Breast epithelium (tissue), 4 donors: ENCODE measurements around the gene RNF223. TPM values are rescaled to one million over a fixed set of nuclear protein-coding genes. Genes with fewer than 3 reads are reported as not detected.
A peak's percentile ranks its signal among the peaks of the same experiment; 100 is the strongest.

Source experiments
- DNase-seq, 2 donors: peaks; one replicate each; pipeline ENCODE4 v3.0.0-alpha.2; 2019; ENCODE audit warnings: low spot score in 2 of 2
- H3K27ac ChIP-seq, 2 donors: fragments of 200-600 bp; sonication (generic) in 1 of 2; one replicate each; pipeline ENCODE4 v1.5.1; 2016 to 2019; ENCODE audit warnings: mild to moderate bottlenecking in 1 of 2
- H3K27me3 ChIP-seq, 2 donors: fragments of 200-600 bp; sonication (generic) in 1 of 2; one replicate each; pipeline versions ENCODE4 v1.5.1 to v1.6.0; 2017 to 2019; ENCODE audit warnings: control low read depth in 1 of 2, mild to moderate bottlenecking in 1 of 2
- H3K36me3 ChIP-seq: fragments of 200-600 bp; one replicate; pipeline ENCODE4 v1.5.1; 2019
- H3K4me1 ChIP-seq, 2 donors: fragments of 200-600 bp; sonication (generic); one replicate each; pipeline ENCODE4 v1.5.1; 2016 to 2019; ENCODE audit warnings: control low read depth in 1 of 2
- H3K4me3 ChIP-seq, 3 donors: fragments of 200-600 bp; sonication (generic); 1 replicate in 2 of 3; 2 replicates in 1 of 3; pipeline ENCODE4 v1.5.1; 2016 to 2019; ENCODE audit warnings: mild to moderate bottlenecking in 3 of 3, moderate library complexity in 2 of 3
- H3K9me3 ChIP-seq, 2 donors: fragments of 200-600 bp; sonication (generic) in 1 of 2; one replicate each; pipeline ENCODE4 v1.5.1; 2016 to 2019; ENCODE audit warnings: control low read depth in 1 of 2
- POLR2A ChIP-seq: fragments of 450-650 bp; IDR thresholded peaks from one replicate; pipeline ENCODE4 v1.6.1; 2016; ENCODE audit warnings: antibody characterized with exemption, mild to moderate bottlenecking, moderate library complexity
- POLR2AphosphoS5 ChIP-seq, 3 donors: sonication (generic); formaldehyde crosslinking; IDR thresholded peaks; one replicate each; pipeline ENCODE4 v1.6.1; 2017; ENCODE audit warnings: antibody characterized with exemption in 3 of 3
- intact Hi-C: fragments of 100-400 bp; cut with DNase I; formaldehyde crosslinking; loops from one replicate; pipeline ENCODE4 v1.15.1; 2023; ENCODE audit warnings: low total_unique reads
- total RNA-seq, 3 donors: library from RNA; depleted of rRNA; stranded (reverse); fragments of >200 nt; gene quantifications; one replicate each; pipeline ENCODE4 v1.1.0, GENCODE V29; 2016
- TF ChIP-seq, protein P1 (sequence below), 3 donors: fragments of 450-650 bp; IDR thresholded peaks; one replicate each; pipeline ENCODE4 v1.5.1; 2016 to 2017; ENCODE audit warnings: antibody characterized with exemption in 3 of 3, mild to moderate bottlenecking in 3 of 3, moderate library complexity in 3 of 3

RNF223 gene
- total RNA-seq, 3 donors from 2014 or later, result 0.33 to 2.8 TPM; not detected in 1

DNA sequence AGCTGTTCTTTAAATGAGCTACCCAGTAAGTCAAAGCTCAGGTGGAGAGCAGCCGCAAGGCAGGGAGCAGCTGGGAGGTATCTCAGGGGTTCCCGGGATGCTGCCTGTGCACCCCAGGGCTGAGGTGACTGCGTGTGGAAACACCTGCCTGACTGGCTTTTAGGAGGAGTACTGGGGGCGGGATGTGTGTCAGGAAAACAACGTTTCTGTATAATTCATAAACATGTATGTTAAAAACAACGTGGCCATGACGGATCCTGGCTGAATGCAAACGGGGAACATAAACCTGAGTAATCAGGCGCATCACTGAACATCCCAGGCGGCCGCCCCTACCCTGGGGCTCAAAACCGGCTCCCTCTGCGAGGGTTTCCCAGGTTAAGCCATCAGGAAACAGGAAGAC is 40.3 kb upstream of the RNF223 start:
- Histone ChIP-seq H3K9me3 (peaks cover 8% of the 10 kb centered on the region in 2 donors), H3K27me3 (no peaks in the 10 kb centered on the region), H3K4me3 (no peak overlapping the region), H3K36me3 (no peaks in the 10 kb centered on the region), H3K4me1 (peaks cover 0 to 2% of the 10 kb centered on the region in 2 donors), H3K27ac (no peak overlapping the region)
- intact Hi-C loops, result no loop called here
- no peak for TF ChIP-seq POLR2A
- TF ChIP-seq, protein P1, sequence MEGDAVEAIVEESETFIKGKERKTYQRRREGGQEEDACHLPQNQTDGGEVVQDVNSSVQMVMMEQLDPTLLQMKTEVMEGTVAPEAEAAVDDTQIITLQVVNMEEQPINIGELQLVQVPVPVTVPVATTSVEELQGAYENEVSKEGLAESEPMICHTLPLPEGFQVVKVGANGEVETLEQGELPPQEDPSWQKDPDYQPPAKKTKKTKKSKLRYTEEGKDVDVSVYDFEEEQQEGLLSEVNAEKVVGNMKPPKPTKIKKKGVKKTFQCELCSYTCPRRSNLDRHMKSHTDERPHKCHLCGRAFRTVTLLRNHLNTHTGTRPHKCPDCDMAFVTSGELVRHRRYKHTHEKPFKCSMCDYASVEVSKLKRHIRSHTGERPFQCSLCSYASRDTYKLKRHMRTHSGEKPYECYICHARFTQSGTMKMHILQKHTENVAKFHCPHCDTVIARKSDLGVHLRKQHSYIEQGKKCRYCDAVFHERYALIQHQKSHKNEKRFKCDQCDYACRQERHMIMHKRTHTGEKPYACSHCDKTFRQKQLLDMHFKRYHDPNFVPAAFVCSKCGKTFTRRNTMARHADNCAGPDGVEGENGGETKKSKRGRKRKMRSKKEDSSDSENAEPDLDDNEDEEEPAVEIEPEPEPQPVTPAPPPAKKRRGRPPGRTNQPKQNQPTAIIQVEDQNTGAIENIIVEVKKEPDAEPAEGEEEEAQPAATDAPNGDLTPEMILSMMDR (IDR thresholded peaks at IDR 0.05), result no peak
- TF ChIP-seq POLR2AphosphoS5 (IDR thresholded peaks at IDR 0.05), result no peak
- DNase-seq, result peak in 1 of 2 donors; percentile 41

DNA sequence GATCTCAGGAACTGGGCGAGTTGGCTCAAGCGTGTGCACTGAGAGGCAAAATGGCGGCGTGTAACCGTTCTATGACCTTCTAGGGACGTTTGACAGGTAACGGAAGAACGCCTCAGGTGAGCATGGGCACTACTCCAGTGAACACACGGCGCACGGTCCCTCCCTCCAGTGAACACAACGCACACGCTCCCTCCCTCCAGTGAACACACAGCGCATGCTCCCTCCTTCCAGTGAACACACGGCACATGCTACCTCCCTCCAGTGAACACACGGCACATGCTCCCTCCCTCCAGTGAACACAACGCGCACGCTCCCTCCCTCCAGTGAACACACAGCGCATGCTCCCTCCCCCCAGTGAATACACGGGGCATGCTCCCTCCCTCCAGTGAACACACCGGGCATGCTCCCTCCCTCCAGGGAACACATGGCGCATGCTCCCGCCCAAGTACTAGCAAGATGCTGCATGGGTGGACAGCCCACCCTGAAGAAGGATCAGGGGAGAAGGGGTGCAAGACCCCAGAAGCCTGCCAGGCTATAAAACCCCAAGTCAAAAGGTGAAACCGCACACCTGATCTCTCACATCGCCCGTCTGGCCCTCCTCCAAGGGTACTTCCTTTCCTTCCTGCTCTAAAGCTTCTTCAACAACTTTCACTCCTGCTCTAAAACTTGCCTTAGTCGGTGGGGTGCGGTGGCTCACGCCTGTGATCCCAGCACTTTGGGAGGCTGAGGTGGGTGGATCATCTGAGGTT is 38.3 kb upstream of the RNF223 start:
- Histone ChIP-seq H3K4me1 (peaks cover 0 to 2% of the 10 kb centered on the region in 2 donors), H3K27me3 (no peaks in the 10 kb centered on the region), H3K4me3 (no peak overlapping the region), H3K9me3 (peaks cover 8% of the 10 kb centered on the region in 2 donors), H3K27ac (no peak overlapping the region), H3K36me3 (no peaks in the 10 kb centered on the region)
- intact Hi-C loops, result no loop called here
- DNase-seq, result peak in 1 of 2 donors; percentile 24
- TF ChIP-seq POLR2A (no peak), POLR2AphosphoS5 (IDR thresholded peaks at IDR 0.05) (no peak)
- TF ChIP-seq, protein P1 (IDR thresholded peaks at IDR 0.05), result no peak

DNA sequence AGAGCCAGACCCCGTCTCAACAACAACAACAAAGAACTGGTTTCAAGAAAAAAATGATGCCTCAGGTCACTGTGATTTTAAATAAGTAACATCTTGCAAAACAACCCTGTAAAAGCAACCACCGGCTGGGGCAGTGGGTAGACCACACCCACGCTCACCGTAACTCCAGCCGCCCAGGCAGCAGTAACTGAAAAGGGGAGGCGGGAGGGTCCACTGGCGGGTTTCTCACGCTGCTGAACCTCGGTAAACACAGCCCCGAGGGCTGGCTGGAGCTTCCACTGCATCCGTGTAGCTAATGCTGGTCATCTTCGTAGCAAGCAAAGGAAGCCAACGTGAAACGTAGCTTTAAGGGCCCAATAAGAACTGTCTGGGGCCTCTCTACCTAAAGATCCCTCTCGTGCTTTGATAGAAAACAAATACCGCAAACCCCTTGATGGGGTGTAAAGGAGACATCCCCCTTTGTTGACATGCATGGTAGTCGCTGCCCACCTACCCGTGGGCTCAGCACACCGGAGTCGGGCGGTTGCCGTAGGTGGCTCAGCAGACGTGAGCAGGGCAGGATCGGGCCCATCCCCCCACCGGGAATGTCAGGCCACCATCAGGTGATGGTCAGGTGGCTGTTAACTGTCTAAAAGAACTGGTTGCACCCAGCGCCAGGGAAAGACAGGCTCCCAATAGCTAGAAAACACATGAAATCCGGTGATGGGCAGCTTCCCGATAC is 37.6 kb upstream of the RNF223 start:
- intact Hi-C loops, result no loop called here
- Histone ChIP-seq H3K4me3 (no peak overlapping the region), H3K27ac (no peak overlapping the region), H3K9me3 (peaks cover 8 to 10% of the 10 kb centered on the region in 2 donors), H3K36me3 (no peaks in the 10 kb centered on the region), H3K4me1 (peaks cover 0 to 2% of the 10 kb centered on the region in 2 donors), H3K27me3 (no peaks in the 10 kb centered on the region)
- TF ChIP-seq POLR2A, result no peak
- no peak for TF ChIP-seq POLR2AphosphoS5 (IDR thresholded peaks at IDR 0.05)
- TF ChIP-seq, protein P1 (IDR thresholded peaks at IDR 0.05), result no peak
- peak in 1 of 2 donors; percentile 27 for DNase-seq

DNA sequence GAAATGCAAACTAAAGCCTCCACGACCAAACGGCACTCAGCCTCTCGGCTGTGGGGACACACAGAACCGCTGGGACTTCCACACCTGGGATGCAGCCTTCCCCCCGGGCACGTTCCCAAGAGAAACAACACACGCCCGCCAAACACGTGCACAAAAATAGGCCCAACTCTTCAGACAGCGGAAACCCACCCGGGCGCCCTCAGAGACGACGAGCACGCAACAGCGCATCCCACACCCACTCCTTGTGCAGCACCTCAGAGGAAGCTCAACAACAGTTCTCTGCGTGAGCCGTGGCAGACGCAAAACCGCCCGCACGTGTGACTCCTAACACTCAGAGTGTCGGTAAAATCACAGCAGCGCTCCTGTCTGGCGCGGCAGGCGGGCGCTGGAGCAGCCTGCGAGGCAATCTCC is 36.5 kb upstream of the RNF223 start:
- Histone ChIP-seq H3K4me1 (no peaks in the 10 kb centered on the region), H3K27ac (no peak overlapping the region), H3K9me3 (peaks cover 8 to 12% of the 10 kb centered on the region in 2 donors), H3K4me3 (no peak overlapping the region), H3K27me3 (no peaks in the 10 kb centered on the region), H3K36me3 (no peaks in the 10 kb centered on the region)
- intact Hi-C loops, result no loop called here
- TF ChIP-seq, protein P1 (IDR thresholded peaks at IDR 0.05), result no peak
- TF ChIP-seq POLR2A (no peak), POLR2AphosphoS5 (IDR thresholded peaks at IDR 0.05) (no peak)
- no peak for DNase-seq

DNA sequence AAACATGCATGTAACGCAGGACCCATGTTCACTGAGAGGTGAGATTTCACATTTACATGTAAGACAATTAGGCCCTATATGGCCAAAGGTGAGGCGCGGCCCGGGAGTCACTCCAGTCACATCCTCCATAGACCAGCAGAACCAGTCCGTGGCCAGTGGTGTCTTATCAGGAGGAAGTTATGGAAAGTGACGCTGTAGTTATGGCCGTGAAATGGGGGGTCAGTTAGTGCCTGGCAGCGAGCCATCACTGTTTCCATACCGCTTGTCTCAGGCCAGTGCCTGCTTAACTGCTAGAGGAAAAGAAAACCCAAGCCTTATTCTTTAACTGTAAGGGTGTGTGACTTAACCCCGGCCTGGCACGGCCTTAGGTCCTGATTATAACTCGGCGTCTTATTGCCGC is 35.6 kb upstream of the RNF223 start:
- intact Hi-C loops, result no loop called here
- no peak overlapping the region for H3K27ac ChIP-seq
- H3K9me3 ChIP-seq, result peaks cover 8 to 12% of the 10 kb centered on the region in 2 donors
- no peak for DNase-seq
- no peaks in the 10 kb centered on the region for H3K36me3 ChIP-seq
- H3K4me3 ChIP-seq, result no peak overlapping the region
- H3K4me1 ChIP-seq, result no peaks in the 10 kb centered on the region
- TF ChIP-seq, protein P1 (IDR thresholded peaks at IDR 0.05), result no peak
- TF ChIP-seq POLR2AphosphoS5 (IDR thresholded peaks at IDR 0.05) (no peak), POLR2A (no peak)
- no peaks in the 10 kb centered on the region for H3K27me3 ChIP-seq
